Epithelial cell of proximal tubule (primary cell): ENCODE data around the gene TMEM236. TPM values are rescaled to one million over a fixed set of nuclear protein-coding genes. Genes with fewer than 3 reads are reported as not detected.
A peak's percentile ranks its signal among the peaks of the same experiment; 100 is the strongest.

ENCODE experiments used
- DNase-seq: peaks from one replicate; pipeline ENCODE4 v3.0.0-alpha.2; 2011; ENCODE audit warnings: low read depth
- H3K4me3 ChIP-seq: 2 replicates; pipeline ENCODE4 v1.5.1; 2011; ENCODE audit warnings: low read depth, mild to moderate bottlenecking, low read length
- total RNA-seq: library from RNA; depleted of rRNA; stranded (reverse); fragments of >200 nt; gene quantifications from 2 replicates; pipeline ENCODE4 v1.2.3, GENCODE V29; 2015
- TF ChIP-seq, protein P1 (sequence below): conservative IDR thresholded peaks from 2 replicates; pipeline ENCODE4 v1.5.1; 2012; ENCODE audit warnings: low read depth, mild to moderate bottlenecking, low read length

TMEM236 gene
- total RNA-seq, 1 donor from 2014 or later, result 0.17 TPM

DNA sequence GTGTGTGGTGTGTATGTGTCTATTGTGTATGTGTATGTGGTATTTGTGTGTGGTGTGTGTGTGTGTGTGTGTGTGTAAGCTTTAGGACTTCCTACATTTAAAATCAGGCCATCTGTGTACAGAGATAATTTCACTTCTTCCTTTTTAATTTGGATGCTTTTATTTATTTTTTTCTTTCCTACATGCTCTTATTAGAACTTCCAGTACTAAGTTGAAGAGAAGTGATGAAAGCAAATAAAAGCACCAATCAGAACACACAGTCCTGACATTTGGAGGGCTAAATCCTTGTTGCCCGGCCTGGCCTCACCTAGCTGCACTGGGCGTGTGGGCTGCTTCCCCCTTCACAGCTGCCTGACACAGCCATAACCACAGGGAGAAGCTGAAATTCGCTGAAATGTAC, 53.3 kb downstream of the TMEM236 start:
- no peak overlapping the region for H3K4me3 ChIP-seq
- no peak for DNase-seq
- TF ChIP-seq, protein P1, sequence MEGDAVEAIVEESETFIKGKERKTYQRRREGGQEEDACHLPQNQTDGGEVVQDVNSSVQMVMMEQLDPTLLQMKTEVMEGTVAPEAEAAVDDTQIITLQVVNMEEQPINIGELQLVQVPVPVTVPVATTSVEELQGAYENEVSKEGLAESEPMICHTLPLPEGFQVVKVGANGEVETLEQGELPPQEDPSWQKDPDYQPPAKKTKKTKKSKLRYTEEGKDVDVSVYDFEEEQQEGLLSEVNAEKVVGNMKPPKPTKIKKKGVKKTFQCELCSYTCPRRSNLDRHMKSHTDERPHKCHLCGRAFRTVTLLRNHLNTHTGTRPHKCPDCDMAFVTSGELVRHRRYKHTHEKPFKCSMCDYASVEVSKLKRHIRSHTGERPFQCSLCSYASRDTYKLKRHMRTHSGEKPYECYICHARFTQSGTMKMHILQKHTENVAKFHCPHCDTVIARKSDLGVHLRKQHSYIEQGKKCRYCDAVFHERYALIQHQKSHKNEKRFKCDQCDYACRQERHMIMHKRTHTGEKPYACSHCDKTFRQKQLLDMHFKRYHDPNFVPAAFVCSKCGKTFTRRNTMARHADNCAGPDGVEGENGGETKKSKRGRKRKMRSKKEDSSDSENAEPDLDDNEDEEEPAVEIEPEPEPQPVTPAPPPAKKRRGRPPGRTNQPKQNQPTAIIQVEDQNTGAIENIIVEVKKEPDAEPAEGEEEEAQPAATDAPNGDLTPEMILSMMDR, result no peak

DNA sequence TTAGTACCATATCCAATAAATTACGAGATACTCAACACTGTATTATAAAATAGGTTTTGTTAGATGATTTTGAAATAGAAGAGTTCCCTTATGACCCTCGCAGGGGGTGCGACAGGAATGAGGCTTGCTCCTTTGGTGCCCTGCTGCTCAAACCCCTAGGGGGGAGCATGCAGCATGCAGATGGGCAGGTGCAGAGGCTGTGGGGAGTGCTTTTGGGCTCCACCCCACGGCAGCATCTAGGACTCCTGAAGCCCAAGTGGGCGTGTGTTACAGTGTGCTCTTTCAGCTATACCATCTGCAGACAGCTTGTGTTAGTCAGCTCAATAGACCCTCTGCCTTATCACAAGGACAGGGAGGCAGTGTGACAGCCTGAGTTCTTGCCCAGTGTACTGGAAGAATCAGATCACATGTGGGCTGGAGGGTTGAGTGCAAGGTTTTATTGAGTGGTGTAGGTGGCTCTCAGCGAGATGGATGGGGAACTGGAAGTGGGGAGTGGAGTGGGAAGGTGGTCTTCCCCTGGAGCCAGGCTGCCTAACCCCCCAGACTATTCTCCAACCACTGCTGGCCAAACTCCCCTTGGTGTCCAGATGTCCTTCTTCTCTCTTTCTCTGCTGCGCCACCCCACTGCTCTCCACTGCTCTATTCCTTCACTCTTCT, 54.0 kb downstream of the TMEM236 start:
- H3K4me3 ChIP-seq, result no peak overlapping the region
- TF ChIP-seq, protein P1, result peak; percentile 38
- no peak for DNase-seq

DNA sequence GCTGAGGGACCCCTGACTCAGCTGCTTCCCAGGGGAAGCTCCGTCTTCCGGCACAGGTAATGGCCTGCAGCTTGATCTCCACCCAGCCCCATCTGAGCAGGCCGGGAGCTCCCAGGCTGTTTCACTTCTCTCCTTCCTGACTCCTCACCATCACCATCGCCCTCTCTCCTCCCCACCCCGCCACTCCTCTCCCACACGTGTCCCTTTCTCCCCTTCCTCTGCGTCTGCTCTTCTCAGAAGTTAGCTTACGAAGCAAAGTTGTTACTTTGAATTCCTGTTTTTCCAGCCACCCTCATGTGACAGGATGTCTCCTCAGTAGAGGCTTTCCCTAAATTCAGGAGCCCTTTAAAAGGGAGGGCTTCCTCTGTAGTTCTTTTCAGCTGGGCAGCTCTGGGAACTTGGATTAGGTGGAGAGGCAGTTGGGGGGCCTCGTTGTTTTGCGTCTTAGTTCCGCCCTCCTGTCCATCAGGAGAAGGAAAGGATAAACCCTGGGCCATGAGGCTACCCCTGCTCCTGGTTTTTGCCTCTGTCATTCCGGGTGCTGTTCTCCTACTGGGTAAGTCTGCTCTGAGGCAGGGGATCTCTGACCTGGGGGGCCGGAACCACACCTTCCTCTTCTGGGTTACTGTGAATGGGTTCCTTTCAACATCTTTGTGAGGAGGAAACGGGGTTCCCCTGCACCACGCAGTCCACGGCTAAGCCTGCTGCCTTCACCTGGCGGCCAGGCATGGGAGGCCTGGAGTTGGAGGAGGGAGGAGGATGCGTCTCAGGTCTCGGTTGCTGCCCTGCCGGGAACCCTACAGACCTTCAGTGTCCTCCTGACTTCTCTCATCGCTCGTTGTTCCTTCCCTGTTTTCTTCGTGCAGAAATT, 57.2 kb downstream of the TMEM236 start, which contains the start of gene MRC1:
Gene MRC1, plus strand, starts transcription at position 378 of the 871 bp plus-strand sequence. Its CDS starts 118 bp downstream, at position 496.
- no peak for DNase-seq
- TF ChIP-seq, protein P1, result no peak
- H3K4me3 ChIP-seq, result no peak within 1 kb of the TSS

DNA sequence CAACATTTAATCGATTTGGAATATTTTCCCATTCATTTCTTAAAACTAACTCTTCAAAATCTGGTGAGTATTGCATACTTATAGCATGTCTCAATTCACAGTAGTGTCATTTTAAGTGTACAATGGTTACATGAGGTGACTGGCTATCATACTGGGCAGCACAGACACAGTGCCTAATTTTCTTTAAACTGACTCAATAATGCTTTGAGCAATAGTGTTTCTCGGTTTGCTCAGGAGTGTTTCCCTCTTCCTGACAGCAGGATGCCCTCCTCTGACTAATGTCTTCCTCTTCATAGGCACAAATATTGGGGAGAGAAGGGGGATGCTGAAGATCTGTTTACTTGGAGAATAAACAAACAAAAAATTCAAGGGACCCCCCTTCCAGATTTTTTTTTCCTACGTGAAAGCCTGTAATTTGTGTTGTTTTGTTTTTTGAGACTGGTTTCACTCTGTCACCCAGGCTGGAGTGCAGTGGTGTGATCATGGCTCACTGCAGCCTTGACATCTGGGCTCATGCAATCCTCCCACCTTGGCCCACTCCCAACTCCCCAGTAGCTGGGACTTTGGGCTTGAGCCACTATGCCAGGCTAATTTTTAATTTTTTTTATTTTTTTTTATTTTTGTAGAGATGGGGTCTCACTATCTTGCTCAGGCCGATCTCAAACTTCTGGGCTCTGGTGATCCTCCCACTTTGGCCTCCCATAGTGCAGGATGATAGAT, 59.3 kb downstream of the TMEM236 start:
- TF ChIP-seq, protein P1, result no peak
- DNase-seq, result no peak
- H3K4me3 ChIP-seq, result no peak overlapping the region

DNA sequence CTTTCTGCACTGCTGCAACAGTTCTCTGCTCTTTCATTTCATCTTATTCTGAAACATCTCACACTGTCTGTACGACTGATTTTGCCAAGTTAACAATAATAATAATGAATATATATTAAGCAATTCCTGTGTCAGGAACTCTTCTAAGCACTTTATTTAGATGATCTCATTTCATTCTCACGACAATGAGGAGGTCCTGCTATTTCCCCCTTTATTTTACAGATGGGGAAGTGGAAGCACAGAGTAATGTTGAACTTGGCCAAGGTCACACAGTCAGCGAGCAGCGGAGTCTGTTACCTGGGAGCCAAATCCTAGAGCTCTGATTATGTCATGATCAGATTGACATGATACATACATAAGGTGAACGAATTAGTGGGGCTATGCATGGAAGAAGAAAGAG, 63.0 kb downstream of the TMEM236 start:
- no peak for DNase-seq
- TF ChIP-seq, protein P1, result no peak
- no peak overlapping the region for H3K4me3 ChIP-seq

DNA sequence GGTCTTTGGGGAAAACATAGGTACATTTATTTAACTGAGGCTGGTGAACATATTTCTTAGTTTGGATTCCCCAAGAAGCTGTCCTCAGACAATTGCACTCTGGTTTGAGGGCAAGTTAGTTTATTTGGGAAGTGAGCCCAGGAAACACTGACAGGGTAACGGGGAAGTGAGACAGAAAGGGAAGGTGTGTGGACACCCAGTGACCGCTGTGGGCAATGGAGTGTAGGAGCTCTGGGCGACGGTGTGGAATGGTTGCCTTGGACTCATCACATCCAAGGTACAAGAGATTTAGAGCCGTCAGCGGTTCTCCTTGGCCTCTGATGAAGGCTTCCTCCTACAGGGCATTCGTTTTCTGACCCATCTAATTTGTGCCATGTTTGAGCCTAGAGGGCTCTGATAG, 64.2 kb downstream of the TMEM236 start:
- TF ChIP-seq, protein P1, result no peak
- DNase-seq, result no peak
- no peak overlapping the region for H3K4me3 ChIP-seq
